GM12875 (cell line): ENCODE results near the gene PTPA.

Experiments
- H3K4me3 ChIP-seq: one replicate; pipeline ENCODE4 v1.5.1; 2011; ENCODE audit warnings: low read depth, low read length, control low read depth
- TF ChIP-seq, protein P1 (sequence below): IDR thresholded peaks from 2 replicates; pipeline ENCODE4 v1.5.1; 2011; ENCODE audit warnings: low read depth, mild to moderate bottlenecking, control low read depth, inconsistent platforms, low read length, moderate library complexity, borderline replicate concordance; ENCODE audit not compliant: insufficient read depth

Gene PTPA

DNA sequence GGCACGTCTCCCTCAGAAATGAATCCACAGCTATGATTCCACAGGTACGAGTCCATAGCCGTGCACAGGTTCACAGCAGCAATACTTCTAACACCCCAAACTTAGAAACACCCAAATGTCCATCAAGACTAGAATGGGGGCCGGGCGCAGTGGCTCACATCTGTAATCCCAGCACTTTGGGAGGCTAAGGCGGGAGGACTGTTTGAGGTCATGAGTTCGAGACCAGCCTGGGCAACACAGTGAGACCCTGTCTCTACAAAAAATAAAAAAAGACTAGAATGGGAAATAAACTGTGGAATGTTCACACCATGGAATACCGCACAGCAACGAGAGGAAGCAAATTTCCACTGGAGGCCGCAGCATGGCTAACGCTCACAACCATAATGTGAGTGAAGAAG is 34.6 kb upstream of the PTPA start:
- TF ChIP-seq, protein P1, sequence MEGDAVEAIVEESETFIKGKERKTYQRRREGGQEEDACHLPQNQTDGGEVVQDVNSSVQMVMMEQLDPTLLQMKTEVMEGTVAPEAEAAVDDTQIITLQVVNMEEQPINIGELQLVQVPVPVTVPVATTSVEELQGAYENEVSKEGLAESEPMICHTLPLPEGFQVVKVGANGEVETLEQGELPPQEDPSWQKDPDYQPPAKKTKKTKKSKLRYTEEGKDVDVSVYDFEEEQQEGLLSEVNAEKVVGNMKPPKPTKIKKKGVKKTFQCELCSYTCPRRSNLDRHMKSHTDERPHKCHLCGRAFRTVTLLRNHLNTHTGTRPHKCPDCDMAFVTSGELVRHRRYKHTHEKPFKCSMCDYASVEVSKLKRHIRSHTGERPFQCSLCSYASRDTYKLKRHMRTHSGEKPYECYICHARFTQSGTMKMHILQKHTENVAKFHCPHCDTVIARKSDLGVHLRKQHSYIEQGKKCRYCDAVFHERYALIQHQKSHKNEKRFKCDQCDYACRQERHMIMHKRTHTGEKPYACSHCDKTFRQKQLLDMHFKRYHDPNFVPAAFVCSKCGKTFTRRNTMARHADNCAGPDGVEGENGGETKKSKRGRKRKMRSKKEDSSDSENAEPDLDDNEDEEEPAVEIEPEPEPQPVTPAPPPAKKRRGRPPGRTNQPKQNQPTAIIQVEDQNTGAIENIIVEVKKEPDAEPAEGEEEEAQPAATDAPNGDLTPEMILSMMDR, result no peak
- no peak overlapping the region for H3K4me3 ChIP-seq

DNA sequence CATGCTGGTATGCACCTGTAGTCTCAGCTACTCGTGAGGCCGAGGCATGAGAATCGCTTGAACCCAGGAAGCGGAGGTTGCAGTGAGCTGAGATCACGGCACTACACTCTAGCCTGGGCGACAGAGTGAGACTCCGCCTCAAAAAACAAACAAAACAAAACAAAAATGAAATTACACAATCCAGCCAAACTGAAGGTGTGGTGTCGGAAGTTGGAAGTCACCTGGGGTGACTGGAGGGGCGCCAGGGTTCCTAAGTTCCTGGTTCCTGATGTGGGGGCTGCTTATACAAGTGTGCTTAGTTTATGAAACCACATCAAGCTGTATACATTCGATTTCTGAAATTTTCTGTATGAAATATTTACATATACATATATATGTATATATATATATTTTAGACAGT is 34.0 kb upstream of the PTPA start:
- TF ChIP-seq, protein P1, result no peak

DNA sequence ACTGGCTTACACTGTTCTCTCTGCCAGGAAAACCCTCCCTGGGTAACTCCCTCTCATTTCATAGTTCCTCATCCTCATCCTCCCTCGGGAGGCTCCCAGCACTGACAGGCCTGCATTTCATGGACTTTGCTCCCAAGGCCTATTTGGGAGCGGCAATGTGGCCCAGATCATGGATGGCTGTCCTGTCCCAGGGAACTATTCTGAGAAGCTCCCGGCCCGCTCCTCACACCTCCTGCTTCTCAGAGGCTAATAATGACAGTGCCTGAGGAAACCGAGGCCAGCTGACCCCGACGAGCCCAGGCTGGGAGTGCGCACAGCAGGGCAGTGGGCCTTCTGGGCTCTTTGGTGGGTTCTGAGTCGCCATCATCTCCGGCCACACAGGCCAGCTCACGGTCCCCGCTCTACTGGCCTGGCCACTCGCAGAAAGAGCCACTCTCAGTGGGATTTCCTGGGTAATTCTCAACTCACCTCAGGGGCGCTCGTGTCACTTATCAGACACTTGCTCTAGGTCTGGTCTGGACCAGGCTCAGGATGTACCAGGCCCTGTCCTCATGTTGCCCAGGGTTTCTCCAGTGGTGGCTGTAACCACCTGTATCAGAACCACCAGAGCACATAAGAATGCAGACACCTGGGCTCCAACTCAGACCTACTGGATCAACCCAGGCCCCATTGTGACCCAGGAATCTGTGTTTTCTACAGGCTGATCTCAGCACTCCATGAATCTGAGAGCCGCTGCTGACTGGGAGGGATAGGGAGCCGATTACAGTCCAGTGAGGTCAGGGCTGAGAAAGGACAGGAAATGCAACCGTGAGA is 32.3 kb upstream of the PTPA start:
- TF ChIP-seq, protein P1, result no peak
- no peak overlapping the region for H3K4me3 ChIP-seq

More for the DNA sequence above, 34.0 kb upstream of the PTPA start:
- H3K4me3 ChIP-seq, result no peak overlapping the region

DNA sequence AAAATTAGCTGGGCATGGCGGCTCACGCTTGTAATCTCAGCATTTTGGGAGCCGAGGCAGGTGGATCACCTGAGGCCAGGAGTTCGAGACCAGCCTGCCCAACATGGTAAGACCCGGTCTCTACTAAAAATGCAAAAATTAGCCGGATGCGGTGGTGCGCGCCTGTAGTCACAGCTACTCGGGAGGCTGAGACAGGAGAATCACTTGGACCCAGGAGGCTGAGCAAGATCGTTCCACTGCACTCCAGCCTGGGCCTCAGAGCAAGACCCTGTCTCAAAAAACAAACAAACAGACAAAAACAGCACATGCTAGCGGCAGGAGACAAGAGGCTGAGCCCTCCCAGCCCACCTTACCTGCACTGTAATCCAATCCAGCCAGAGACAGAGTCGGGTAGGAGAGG is 31.4 kb upstream of the PTPA start:
- peak overlapping the region; percentile 74 for H3K4me3 ChIP-seq
- TF ChIP-seq, protein P1, result no peak

DNA sequence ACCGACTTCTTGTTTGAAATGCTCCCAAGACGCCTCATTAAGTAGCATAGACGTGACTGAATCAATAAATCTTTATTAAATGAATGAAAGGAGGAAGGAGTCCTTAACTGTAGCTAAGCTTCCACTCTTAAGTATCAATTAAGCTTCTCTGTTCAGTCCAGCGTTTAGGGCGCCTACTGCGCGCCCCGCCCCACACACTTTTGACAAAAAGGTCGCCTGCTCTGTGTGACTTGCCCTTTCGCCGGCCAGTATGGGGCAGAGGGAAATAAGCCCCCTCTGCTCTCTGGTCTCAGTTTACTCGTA is 31.0 kb upstream of the PTPA start:
- TF ChIP-seq, protein P1, result no peak
- H3K4me3 ChIP-seq, result peak overlapping the region; percentile 74

DNA sequence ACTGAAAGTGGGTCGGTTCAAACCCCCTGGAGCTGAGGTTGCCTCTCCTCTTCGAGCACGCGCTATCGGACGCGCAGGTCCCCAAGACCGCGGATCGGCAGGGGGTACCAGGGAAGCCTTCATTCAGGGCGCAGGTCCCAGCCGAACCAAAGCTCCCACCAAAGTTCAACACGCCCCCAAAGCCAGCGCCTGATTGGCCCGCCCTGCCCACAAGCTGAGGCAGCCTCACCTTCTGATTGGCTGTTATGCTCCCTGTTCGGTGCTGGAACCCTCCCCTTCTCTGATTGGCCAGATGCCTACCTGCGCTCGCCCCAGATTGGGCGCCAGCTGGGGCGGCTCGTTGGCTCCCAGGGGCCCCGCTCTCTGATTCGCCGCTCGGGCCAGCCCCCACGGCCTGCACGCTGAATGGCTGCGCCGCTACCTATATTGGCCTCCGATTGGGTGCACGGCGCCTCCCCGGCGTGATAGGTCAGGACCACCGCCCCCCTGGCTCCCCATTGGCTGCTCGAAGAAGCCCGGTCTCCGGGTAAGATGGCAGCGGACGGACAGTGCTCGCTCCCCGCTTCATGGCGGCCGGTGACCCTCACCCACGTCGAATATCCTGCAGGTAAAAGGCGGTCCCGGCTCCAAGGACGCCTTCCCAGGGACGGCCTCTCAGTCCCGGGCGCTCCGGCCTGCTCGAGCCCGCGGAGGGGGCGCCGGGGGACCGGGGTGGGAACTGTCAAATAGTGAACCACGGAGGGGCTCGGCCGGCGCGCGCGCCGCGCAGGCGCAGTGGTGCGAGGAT is 30.4 kb upstream of the PTPA start, which contains the start of gene DOLPP1:
DOLPP1 (plus strand) TSS at position 511 of the 787 bp plus-strand sequence; CDS start at position 532, 21 bp downstream.
- H3K4me3 ChIP-seq, result peak within 1 kb of the TSS; percentile 83
- TF ChIP-seq, protein P1, result no peak
